Ishikawa (cell line): ENCODE data around the gene UNC5B.

Experiments used
- CEBPB ChIP-seq: IDR thresholded peaks from 2 replicates; pipeline ENCODE4 v1.6.1; 2012
- CREB1 ChIP-seq: IDR thresholded peaks from 2 replicates; pipeline ENCODE4 v1.6.1; 2012; ENCODE audit warnings: low read depth
- EGR1 ChIP-seq: IDR thresholded peaks from 2 replicates; pipeline ENCODE4 v1.6.1; 2012
- EP300 ChIP-seq: IDR thresholded peaks from 2 replicates; pipeline ENCODE4 v1.6.1; 2012; ENCODE audit warnings: borderline replicate concordance
- FOXM1 ChIP-seq: IDR thresholded peaks from 2 replicates; pipeline ENCODE4 v1.6.1; 2012; ENCODE audit warnings: low read depth, borderline replicate concordance
- NFIC ChIP-seq: IDR thresholded peaks from 2 replicates; pipeline ENCODE4 v1.6.1; 2012
- RAD21 ChIP-seq: IDR thresholded peaks from 2 replicates; pipeline ENCODE4 v1.6.1; 2012; ENCODE audit warnings: low read depth
- TAF1 ChIP-seq: IDR thresholded peaks from 2 replicates; pipeline ENCODE4 v1.6.1; 2012; ENCODE audit warnings: low read depth, mild to moderate bottlenecking
- TCF12 ChIP-seq: IDR thresholded peaks from 2 replicates; pipeline ENCODE4 v1.6.1; 2012; ENCODE audit warnings: low read depth
- TEAD4 ChIP-seq: IDR thresholded peaks from 2 replicates; pipeline ENCODE4 v1.6.1; 2012
- USF1 ChIP-seq: IDR thresholded peaks from 2 replicates; pipeline ENCODE4 v1.6.1; 2012
- YY1 ChIP-seq: IDR thresholded peaks from 2 replicates; pipeline ENCODE4 v1.6.1; 2012; ENCODE audit warnings: low read depth
- ZBTB7A ChIP-seq: IDR thresholded peaks from 2 replicates; pipeline ENCODE4 v1.6.1; 2012; ENCODE audit warnings: low read depth
- TF ChIP-seq, protein P1 (sequence below): IDR thresholded peaks from 2 replicates; pipeline ENCODE4 v1.6.1; 2012
- TF ChIP-seq, protein P2 (sequence below): IDR thresholded peaks from 2 replicates; pipeline ENCODE4 v1.6.1; 2012; ENCODE audit warnings: low read depth, mild to moderate bottlenecking

The UNC5B gene

DNA sequence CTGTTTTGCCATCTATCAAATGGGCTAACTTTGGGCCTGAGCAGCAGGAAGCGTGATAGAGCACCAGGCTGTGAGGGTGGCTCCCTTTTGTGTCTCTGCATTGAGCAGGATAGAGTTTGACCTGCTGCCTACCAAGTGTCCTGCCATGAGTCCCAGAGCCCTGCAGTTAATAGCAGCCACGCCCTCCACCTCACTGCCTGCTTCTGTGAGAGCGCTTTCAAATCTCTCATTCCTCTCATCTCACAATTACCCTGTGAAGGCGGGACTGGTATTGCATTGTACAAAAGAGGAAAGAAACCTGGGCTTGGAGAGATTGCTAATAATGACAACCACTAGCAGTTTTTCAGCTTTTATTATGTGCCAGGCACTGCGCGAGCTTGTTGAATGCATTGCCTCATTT lies 39.9 kb downstream of the UNC5B start:
- TF ChIP-seq YY1 = no peak
- TF ChIP-seq EP300 = no peak
- no peak for TF ChIP-seq NFIC
- TF ChIP-seq TCF12 = no peak
- no peak for TF ChIP-seq EGR1
- TF ChIP-seq, protein P1, sequence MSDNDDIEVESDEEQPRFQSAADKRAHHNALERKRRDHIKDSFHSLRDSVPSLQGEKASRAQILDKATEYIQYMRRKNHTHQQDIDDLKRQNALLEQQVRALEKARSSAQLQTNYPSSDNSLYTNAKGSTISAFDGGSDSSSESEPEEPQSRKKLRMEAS = no peak

GRCh38 chr10:71253981-71254818 lies 41.8 kb downstream of the UNC5B start:
- TF ChIP-seq YY1 = no peak
- no peak for TF ChIP-seq CEBPB
- TF ChIP-seq RAD21 = no peak
- no peak for TF ChIP-seq TCF12
- TF ChIP-seq USF1 = no peak
- TF ChIP-seq EGR1 = no peak
- TF ChIP-seq EP300 = no peak
- TF ChIP-seq TEAD4 = no peak
- TF ChIP-seq ZBTB7A = no peak
- TF ChIP-seq, protein P2, sequence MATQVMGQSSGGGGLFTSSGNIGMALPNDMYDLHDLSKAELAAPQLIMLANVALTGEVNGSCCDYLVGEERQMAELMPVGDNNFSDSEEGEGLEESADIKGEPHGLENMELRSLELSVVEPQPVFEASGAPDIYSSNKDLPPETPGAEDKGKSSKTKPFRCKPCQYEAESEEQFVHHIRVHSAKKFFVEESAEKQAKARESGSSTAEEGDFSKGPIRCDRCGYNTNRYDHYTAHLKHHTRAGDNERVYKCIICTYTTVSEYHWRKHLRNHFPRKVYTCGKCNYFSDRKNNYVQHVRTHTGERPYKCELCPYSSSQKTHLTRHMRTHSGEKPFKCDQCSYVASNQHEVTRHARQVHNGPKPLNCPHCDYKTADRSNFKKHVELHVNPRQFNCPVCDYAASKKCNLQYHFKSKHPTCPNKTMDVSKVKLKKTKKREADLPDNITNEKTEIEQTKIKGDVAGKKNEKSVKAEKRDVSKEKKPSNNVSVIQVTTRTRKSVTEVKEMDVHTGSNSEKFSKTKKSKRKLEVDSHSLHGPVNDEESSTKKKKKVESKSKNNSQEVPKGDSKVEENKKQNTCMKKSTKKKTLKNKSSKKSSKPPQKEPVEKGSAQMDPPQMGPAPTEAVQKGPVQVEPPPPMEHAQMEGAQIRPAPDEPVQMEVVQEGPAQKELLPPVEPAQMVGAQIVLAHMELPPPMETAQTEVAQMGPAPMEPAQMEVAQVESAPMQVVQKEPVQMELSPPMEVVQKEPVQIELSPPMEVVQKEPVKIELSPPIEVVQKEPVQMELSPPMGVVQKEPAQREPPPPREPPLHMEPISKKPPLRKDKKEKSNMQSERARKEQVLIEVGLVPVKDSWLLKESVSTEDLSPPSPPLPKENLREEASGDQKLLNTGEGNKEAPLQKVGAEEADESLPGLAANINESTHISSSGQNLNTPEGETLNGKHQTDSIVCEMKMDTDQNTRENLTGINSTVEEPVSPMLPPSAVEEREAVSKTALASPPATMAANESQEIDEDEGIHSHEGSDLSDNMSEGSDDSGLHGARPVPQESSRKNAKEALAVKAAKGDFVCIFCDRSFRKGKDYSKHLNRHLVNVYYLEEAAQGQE = no peak
- no peak for TF ChIP-seq NFIC
- TF ChIP-seq, protein P1 = no peak
- TF ChIP-seq TAF1 = no peak
- no peak for TF ChIP-seq FOXM1
- no peak for TF ChIP-seq CREB1

- TF ChIP-seq EP300 (no peak), TCF12 (no peak), NFIC (no peak), USF1 (no peak), RAD21 (no peak), TAF1 (no peak), ZBTB7A (no peak), CREB1 (no peak), CEBPB (no peak), TEAD4 (no peak), YY1 (no peak)
- TF ChIP-seq, protein P1 = no peak
- TF ChIP-seq, protein P2 = no peak
Measured at GRCh38 chr10:71254834-71255549, 42.6 kb downstream of the UNC5B start.

- TF ChIP-seq CEBPB (no peak), EGR1 (no peak), EP300 (no peak), TCF12 (no peak), TAF1 (no peak), USF1 (no peak), FOXM1 (no peak), NFIC (no peak), YY1 (no peak), RAD21 (no peak), TEAD4 (no peak)
- TF ChIP-seq, protein P1 = no peak
Measured at GRCh38 chr10:71255550-71255807, 43.1 kb downstream of the UNC5B start.
